AG20443 (cell line): ENCODE measurements around the gene FBLN7.

Experiments used
- DNase-seq: peaks from one replicate; pipeline ENCODE4 v3.0.0; 2012; ENCODE audit warnings: low spot score, mixed read lengths

The FBLN7 gene

DNA sequence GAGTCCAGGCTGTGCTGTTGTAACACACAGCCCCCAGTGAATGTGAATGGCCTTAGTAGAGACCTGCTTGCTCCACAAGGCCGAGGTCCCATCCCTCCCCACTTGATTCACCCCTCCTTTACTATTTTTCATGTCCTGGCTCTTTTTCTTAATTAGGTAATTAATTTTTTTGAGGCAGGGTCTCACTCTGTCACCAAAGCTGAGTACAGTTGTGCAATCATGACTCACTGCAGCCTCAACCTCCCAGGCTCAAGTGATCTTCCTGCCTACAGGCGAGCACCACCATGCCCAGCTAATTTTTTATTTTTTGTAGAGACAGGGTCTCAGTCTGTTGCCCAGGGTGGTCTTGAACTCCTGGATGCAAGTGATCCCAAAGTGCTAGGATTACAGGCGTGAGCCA, 19.3 kb downstream of the FBLN7 start:
- DNase-seq, result no peak

DNA sequence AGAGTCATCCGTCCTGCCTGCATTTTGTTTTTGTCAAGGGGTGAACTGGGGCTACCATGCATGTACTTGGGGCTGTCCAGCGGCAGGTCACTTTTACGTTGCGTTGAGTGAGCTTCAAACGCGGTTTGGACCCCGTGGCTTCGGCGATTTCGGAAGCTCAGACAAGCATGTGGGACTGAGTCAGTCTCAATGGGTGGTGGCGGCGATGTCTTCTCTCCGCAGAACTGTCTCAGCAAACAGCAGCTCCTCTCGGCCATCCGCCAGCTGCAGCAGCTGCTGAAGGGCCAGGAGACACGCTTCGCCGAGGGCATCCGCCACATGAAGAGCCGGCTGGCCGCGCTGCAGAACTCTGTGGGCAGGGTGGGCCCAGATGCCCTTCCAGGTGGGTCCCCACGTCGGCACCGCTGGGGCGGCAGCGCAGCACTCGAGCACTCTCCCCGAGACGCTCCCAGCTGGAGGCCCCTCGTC, 21.3 kb downstream of the FBLN7 start:
- DNase-seq, result no peak

GRCh38 chr2:112160283-112161250, 22.4 kb downstream of the FBLN7 start:
- no peak for DNase-seq

- DNase-seq, result no peak
Measured at GRCh38 chr2:112161431-112162145, 23.4 kb downstream of the FBLN7 start.

GRCh38 chr2:112162341-112162740, 24.2 kb downstream of the FBLN7 start:
- no peak for DNase-seq

- DNase-seq, result no peak
Measured at GRCh38 chr2:112162956-112163355, 24.8 kb downstream of the FBLN7 start.

DNA sequence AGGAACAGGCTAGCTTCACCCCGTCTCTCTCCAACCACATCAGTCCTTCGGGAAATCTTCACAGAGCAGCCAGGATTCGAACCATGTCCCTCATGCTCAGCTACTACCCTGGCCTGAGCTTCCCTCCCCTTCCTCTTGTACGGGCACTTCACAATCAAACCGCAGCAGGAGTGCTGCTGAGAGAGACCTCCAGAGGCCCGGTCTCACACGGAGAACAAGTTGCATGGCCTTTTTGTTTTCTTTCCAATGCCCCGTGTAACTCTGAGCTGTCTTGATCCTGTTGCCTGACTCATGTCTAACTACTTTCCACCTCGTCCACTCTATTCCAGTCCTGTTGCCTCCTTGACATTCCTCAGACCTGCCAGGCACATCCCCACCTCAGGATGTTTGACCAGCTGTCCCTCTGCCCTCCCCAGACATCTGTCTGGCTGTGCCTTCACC, 25.4 kb downstream of the FBLN7 start:
- DNase-seq, result no peak

DNA sequence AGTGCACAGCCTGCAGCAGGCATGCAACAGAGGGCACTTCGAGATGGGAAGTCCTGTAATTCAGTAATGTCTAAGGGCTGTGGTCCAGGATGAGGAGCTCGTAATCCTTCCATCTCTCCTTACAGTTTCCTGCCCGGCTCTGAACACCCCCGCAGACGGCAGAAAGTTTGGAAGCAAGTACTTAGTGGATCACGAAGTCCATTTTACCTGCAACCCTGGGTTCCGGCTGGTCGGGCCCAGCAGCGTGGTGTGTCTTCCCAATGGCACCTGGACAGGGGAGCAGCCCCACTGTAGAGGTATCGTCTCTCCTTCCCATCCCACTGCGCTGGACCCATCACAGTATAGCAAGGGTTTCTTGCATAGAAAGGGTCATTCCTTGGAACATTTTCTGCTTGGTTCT, 26.7 kb downstream of the FBLN7 start:
- no peak for DNase-seq

- DNase-seq, result no peak
Measured at GRCh38 chr2:112165296-112165695, 27.1 kb downstream of the FBLN7 start.

GRCh38 chr2:112166806-112167499, 28.8 kb downstream of the FBLN7 start:
- no peak for DNase-seq

DNA sequence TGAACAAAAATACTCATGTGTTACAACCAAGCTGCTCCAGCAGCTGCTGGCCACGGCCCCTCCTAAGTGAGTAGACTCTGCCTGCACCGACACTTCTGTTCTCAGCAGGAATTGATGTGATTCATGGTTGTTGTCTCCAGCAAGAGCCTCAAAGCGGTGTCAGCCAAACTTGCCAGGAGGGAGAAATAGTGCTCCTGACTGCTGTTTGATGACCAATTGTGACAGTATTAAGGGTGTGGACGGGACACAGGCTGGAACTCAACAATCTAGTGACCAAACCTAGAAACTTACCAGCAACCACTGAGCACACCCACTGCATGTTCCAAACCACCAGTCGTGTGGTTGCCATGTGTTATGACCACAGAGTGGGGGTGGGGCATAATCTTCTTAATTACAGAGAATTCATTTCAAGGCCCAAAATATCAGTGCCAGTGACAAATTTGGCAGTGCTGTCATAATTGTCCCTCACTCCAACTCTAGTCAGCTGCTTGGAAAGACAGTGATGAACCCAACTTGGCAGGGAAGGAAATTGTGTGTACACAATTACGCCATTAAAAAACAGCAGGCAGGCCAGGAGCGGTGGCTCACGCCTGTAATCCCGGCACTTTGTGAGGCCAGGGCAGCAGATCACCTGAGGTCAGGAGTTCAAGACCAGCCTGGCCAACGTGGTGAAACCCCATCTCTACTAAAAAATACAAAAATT, 30.4 kb downstream of the FBLN7 start:
- peak; percentile 83 for DNase-seq

GRCh38 chr2:112170495-112170894, 32.3 kb downstream of the FBLN7 start:
- DNase-seq, result no peak

DNA sequence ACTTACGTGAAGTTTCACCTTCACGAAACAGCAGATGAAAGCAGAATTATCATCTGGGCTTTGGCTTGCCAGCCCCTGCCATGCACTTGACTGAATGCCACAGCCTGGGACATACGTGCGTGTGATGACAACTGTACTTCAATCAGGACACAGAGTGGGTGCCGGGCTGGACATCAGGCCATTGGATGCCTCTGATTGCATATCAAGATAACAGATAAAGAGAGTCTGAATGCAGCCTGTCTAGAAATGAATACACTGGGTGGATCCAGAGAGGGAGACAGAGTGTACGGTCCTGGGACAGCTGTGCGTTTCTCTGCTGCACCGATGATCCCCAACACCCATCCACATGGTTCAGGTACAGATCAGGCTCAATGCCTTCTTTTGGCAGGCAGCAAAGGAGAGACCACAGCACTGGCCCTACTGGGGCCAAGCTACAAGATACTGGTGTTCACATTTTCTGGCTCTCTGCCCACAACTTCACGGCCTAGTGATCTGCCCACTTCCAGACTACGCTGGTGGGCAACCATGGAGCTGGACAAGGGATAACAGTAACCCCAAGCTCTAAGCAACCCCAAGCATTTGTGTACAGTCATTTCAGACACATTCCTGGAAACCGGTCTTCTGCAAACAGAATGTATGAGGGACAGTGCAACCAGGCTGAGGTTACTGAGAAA, 35.6 kb downstream of the FBLN7 start:
- no peak for DNase-seq

DNA sequence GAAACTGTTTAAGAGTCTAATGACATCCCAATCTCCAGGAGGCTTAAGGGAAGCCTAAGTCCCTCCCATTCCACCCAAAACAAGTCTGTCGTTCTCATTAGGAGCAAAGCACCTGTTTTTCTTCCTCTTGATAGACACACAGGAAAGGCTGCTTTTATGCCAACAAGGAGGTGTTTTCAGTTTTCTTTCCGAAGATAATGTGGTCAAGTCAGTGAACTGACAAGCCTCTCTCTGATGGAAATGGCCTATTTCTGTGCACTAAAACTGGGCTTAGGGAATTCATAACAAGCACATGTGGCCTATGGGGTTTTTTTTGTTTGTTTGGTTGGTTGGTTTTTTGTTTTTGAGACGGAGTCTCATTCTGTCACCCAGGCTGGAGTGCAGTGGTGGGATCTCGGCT, 36.2 kb downstream of the FBLN7 start:
- DNase-seq, result no peak

GRCh38 chr2:112175333-112175732, 37.1 kb downstream of the FBLN7 start:
- no peak for DNase-seq

DNA sequence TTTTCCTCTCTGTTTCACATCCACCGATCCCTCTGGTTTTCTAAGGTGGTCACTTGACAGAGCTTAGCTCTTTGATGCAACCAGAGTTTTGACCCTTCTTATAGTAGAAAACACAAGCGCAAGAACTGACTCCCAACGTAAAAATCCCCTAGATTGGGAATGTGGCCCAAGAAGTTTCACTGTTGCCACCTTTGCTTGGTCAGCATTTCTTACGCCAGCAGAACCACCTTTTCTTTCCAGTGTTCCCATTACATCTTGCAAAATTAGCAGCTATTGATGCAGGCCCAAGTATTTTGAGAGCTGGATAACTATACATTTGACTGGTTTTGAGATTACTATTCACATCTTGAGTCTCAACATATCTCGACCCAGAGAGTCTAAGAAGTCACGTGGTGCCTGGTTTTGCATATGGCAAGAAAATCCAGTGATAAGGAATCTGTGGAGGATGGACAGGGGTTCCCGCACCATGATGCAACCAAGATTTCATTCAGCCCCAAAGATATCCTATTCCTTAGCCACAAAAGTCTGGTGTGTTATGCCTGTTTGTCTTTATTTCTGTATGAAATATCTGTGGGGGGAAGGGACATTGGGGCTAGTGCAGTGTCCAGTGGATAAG, 37.9 kb downstream of the FBLN7 start:
- DNase-seq, result no peak

DNA sequence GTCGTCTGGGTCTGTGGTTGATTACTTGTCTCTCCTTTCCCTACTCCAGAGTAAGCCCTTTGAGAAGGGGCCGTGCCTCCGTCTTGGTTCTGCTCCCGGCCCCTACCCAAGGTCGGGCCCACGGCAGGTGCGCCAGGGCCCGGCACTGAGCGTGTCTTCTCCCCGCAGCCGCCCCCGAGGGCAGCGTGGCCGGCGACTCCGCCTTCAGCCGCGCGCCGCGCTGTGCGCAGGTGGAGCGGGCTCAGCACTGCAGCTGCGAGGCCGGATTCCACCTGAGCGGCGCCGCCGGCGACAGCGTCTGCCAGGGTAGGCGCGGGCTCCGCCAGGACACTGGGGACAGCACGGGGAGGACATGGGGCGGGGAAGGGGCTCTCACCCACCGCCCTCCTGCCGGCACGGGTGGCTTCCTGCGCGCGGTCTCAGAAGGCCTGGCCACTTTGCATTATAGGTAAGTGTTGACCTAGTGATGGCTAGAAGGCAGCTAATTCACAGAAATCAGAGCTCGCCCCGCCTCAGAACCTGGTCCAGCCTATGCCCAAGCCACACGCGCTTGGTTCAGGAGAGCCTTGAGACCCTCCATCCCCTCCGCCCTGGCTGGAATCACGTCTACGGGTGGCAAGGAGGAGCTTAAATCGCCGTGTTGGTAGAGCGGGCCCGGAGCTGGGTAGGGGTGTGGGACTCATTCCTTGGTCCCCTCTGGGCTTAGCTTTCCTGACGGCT, 43.5 kb downstream of the FBLN7 start:
- no peak for DNase-seq

DNA sequence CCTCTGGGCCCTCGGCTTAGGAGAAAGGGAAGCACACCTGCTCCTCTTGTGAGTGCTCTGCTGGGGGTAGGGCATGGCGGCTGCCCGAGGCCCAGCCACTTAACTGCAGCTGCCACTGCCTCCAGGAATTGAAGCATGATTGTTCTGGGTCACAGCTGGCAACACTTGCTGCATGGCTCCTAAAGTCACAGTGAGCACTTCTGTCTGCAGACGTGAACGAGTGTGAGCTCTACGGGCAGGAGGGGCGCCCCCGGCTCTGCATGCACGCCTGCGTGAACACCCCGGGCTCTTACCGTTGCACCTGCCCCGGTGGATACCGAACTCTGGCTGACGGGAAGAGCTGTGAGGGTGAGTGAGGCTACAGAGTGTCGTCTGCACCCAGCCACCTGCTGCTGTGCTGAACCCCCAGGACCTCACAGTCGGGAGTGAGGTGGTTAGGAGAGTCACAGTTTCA, 44.4 kb downstream of the FBLN7 start:
- DNase-seq, result no peak

DNA sequence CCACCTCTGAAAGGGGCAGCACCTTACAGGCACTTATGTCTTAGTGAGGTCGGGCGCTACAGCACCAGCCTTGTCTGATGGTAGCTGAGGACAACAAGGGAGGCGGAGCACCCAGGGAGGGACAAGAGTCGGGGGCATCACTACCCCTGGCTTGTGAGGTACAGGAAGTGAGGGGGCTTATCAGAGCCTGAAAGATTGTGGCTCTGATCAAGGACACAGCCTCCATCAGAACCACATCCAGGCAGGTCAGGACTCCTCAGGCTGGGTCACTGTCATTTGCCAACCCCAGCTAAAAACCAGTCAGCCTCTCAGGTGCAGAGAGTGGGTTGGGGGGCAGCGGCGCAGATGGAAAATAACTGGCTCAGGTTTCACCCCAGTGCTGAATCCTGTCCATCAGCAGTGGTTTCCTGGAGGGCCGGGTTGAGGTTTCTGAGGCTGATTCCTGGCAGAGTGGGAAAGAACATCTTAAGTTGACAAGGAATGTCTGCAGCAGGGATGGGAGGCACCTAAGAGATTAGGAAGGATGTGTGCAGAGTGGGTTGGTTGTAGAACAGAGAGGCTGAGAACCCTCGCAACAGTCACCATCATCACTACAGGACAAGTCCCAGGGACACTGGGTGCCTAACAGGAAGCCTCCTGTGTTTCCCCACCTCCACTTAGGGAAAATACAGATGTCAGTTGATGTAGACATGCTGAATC, 45.3 kb downstream of the FBLN7 start:
- DNase-seq, result no peak
